HepG2 (cell line): Measurements from ENCODE around the gene ALG10B. TPM values are rescaled to one million over a fixed set of nuclear protein-coding genes. Genes with fewer than 3 reads are reported as not detected.

Experiments
- ATAC-seq: fragments of 200-7000 bp; cut with Tn5 transposase; 3 replicates; pipeline ENCODE4 v1.9.1; 2020; ENCODE audit warnings: mild to moderate bottlenecking, moderate library complexity
- BruUV-seq: library from RNA; stranded (reverse); fragments of 400-500 nt; replicated peaks from 2 replicates; lab custom pipeline; 2021; lab: Mats Ljungman, UMichigan
- CTCF ChIA-PET: fragments of 300-600 bp; formaldehyde crosslinking; extraction: SDS; loops from one replicate; lab custom pipeline; 2021; ENCODE audit warnings: low total read pairs, inconsistent platforms, low intra/inter-chr PET ratio; lab: Yijun Ruan, JAX
- POLR2A ChIA-PET: fragments of 350-600 bp; sonication (Branson Sonifier 250); formaldehyde crosslinking; loops from one replicate; lab custom pipeline; 2020; ENCODE audit warnings: antibody characterized with exemption, inconsistent platforms; lab: Yijun Ruan, JAX
- DNase-seq: peaks from one replicate; pipeline ENCODE4 v3.0.0-alpha.2; 2015; ENCODE audit warnings: low spot score
- FAIRE-seq: peaks from 3 replicates; lab custom pipeline; 2011; peaks lifted over from hg19 to GRCh38; lab: Jason Lieb, UNC
- H2AFZ ChIP-seq: one replicate; pipeline ENCODE4 v1.6.1; 2011; ENCODE audit warnings: low read length, inconsistent platforms
- H3K27ac ChIP-seq: fragments of 300-600 bp; 3 replicates; pipeline ENCODE4 v1.8.0; 2011; ENCODE audit warnings: mixed run types, mild to moderate bottlenecking, mixed read lengths, low read length, inconsistent platforms; ENCODE audit not compliant: insufficient read depth; ENCODE audit errors: extremely low read length
- H3K27me3 ChIP-seq, 2 experiments: fragments of 200-600 bp in 1 of 2; 2 replicates in 1 of 2; 3 replicates in 1 of 2; pipeline versions ENCODE4 v1.6.0 to v1.8.0; 2011; ENCODE audit warnings: low read length in 2 of 2, mild to moderate bottlenecking in 2 of 2, moderate library complexity in 2 of 2, inconsistent platforms in 1 of 2; ENCODE audit not compliant: insufficient read depth in 2 of 2, control insufficient read depth in 1 of 2
- H3K36me3 ChIP-seq, 2 experiments: fragments of 200-600 bp in 1 of 2; replicated peaks in 1 of 2; 2 replicates in 1 of 2; 3 replicates in 1 of 2; pipeline versions ENCODE4 v1.5.1 to v1.8.0; 2011; ENCODE audit warnings: low read length in 2 of 2, inconsistent platforms in 1 of 2; ENCODE audit not compliant: insufficient read depth in 2 of 2, control insufficient read depth in 1 of 2
- H3K4me1 ChIP-seq: 2 replicates; pipeline ENCODE4 v1.5.1; 2012; ENCODE audit warnings: low read length, inconsistent platforms; ENCODE audit not compliant: insufficient read depth
- H3K4me2 ChIP-seq: 2 replicates; pipeline ENCODE4 v1.6.0; 2011; ENCODE audit warnings: low read depth, low read length, inconsistent platforms
- H3K4me3 ChIP-seq, 3 experiments: fragments of 200-600 bp in 1 of 3; sonication (generic), shearing (Covaris generic) in 1 of 3; replicated peaks in 1 of 3; 2 replicates each; pipeline ENCODE4 v1.5.1; 2011 to 2016; ENCODE audit warnings: low read length in 3 of 3, inconsistent platforms in 2 of 3, low read depth in 2 of 3, mild to moderate bottlenecking in 2 of 3, control low read depth in 1 of 3, mixed read lengths in 1 of 3; ENCODE audit not compliant: insufficient read depth in 1 of 3
- H3K79me2 ChIP-seq: one replicate; pipeline ENCODE4 v1.6.1; 2011; ENCODE audit warnings: low read length, inconsistent platforms; ENCODE audit not compliant: insufficient read depth
- H3K9ac ChIP-seq: 2 replicates; pipeline ENCODE4 v1.6.0; 2011; ENCODE audit warnings: mild to moderate bottlenecking, low read depth, low read length, inconsistent platforms; ENCODE audit not compliant: insufficient read depth
- H3K9me3 ChIP-seq: 2 replicates; pipeline ENCODE4 v1.5.1; 2012; ENCODE audit warnings: mild to moderate bottlenecking, low read length
- H4K20me1 ChIP-seq: 2 replicates; pipeline ENCODE4 v1.6.0; 2011; ENCODE audit warnings: inconsistent platforms, mild to moderate bottlenecking, low read length, moderate library complexity; ENCODE audit not compliant: insufficient read depth
- GPN1 ChIP-seq: sonication (generic); formaldehyde crosslinking; IDR thresholded peaks from 2 replicates; pipeline ENCODE4 v1.5.1; 2020; ENCODE audit warnings: missing genetic modification reagents, borderline replicate concordance
- MLX ChIP-seq: IDR thresholded peaks from 2 replicates; pipeline ENCODE4 v1.6.1; 2016
- NRL ChIP-seq: sonication (generic); formaldehyde crosslinking; IDR thresholded peaks from 2 replicates; pipeline ENCODE4 v1.5.0; 2020; ENCODE audit warnings: missing genetic modification reagents, mild to moderate bottlenecking, moderate library complexity, borderline replicate concordance
- SP2 ChIP-seq: sonication (generic); formaldehyde crosslinking; IDR thresholded peaks from 2 replicates; pipeline ENCODE4 v1.5.1; 2020; ENCODE audit warnings: mild to moderate bottlenecking, missing genetic modification reagents
- TBL1XR1 ChIP-seq: fragments of 150-350 bp; IDR thresholded peaks from 2 replicates; pipeline ENCODE4 v1.6.1; 2014; ENCODE audit warnings: borderline replicate concordance, low read length; ENCODE audit not compliant: partially characterized antibody
- ZBTB49 ChIP-seq: sonication (generic); formaldehyde crosslinking; IDR thresholded peaks from 2 replicates; pipeline ENCODE4 v1.4.0; 2020; ENCODE audit warnings: missing genetic modification reagents, borderline replicate concordance
- ZFX ChIP-seq: sonication (generic); formaldehyde crosslinking; IDR thresholded peaks from 2 replicates; pipeline ENCODE4 v1.4.0; 2020; ENCODE audit warnings: mild to moderate bottlenecking, low read depth, missing genetic modification reagents, moderate library complexity
- ZMYM2 ChIP-seq: sonication (generic); formaldehyde crosslinking; IDR thresholded peaks from 2 replicates; pipeline ENCODE4 v1.8.0; 2022; ENCODE audit warnings: mild to moderate bottlenecking, missing genetic modification reagents
- ZNF142 ChIP-seq: sonication (generic); formaldehyde crosslinking; IDR thresholded peaks from 2 replicates; pipeline ENCODE4 v1.4.0; 2020; ENCODE audit warnings: missing genetic modification reagents
- ZNF460 ChIP-seq: sonication (generic); formaldehyde crosslinking; IDR thresholded peaks from 2 replicates; pipeline ENCODE4 v1.5.1; 2020; ENCODE audit warnings: missing genetic modification reagents, mild to moderate bottlenecking, borderline replicate concordance
- ZNF614 ChIP-seq: IDR thresholded peaks from 2 replicates; pipeline ENCODE4 v1.6.1; 2018; ENCODE audit warnings: missing biosample characterization, missing genetic modification reagents, inconsistent platforms, borderline replicate concordance
- in situ Hi-C: cut with HindIII; loops from 2 replicates; pipeline ENCODE4 v1.10.0; 2017; ENCODE audit warnings: low pct_unique_long_range_greater_than_20kb; ENCODE audit not compliant: extremely low pct_ligation_motif_present
- intact Hi-C: fragments of 100-400 bp; cut with micrococcal nuclease; formaldehyde crosslinking; loops from one replicate; pipeline ENCODE4 v1.10.0; 2022; ENCODE audit not compliant: unreplicated experiment
- polyA plus RNA-seq, 8 experiments: library from polyadenylated mRNA; depleted of rRNA in 3 of 8; stranded (reverse) in 7 of 8; unstranded in 1 of 8; fragments of >200 nt; fragmentation: Illumina TruSeq in 4 of 8; extraction: Trizol in 4 of 8; gene quantifications; 2 replicates each; pipeline versions ENCODE4 v1.2.1 to v1.2.3, GENCODE V29; 2011 to 2016; ENCODE audit warnings: low read depth in 4 of 8, missing spikeins in 1 of 8, mixed read lengths in 1 of 8; ENCODE audit not compliant: insufficient read depth in 1 of 8
- total RNA-seq, 5 experiments: library from RNA; depleted of rRNA; stranded (reverse); fragments of >200 nt; fragmentation: Illumina TruSeq; extraction: Trizol; gene quantifications; 2 replicates each; pipeline ENCODE4 v1.2.3, GENCODE V29; 2016; ENCODE audit warnings: low read depth in 1 of 5
- TF ChIP-seq, protein P1 (sequence below), 2 experiments: sonication (generic) in 1 of 2; formaldehyde crosslinking in 1 of 2; IDR thresholded peaks; 2 replicates each; pipeline versions ENCODE4 v1.5.1 to v1.6.1; 2011 to 2020; ENCODE audit warnings: borderline replicate concordance in 1 of 2, low read depth in 1 of 2, low read length in 1 of 2, mild to moderate bottlenecking in 1 of 2, missing genetic modification reagents in 1 of 2, moderate library complexity in 1 of 2
- TF ChIP-seq, protein P2 (sequence below): sonication (generic); formaldehyde crosslinking; IDR thresholded peaks from 2 replicates; pipeline ENCODE4 v1.4.0; 2020; ENCODE audit warnings: mild to moderate bottlenecking, missing genetic modification reagents

The ALG10B gene
- total and polyA plus RNA-seq, 2 of the 13 experiments (the other 11 are each of a cell fraction or from before 2014, with no cell fraction given): 3.3 to 9.3 TPM

- Histone ChIP-seq H3K27me3 (no peaks in the 10 kb centered on the region), H3K9ac (no peak overlapping the region), H3K4me2 (no peak overlapping the region), H2AFZ (no peak overlapping the region), H3K36me3 (no peaks in the 10 kb centered on the region), H3K4me1 (no peaks in the 10 kb centered on the region), H3K79me2 (no peaks in the 10 kb centered on the region), H3K4me3 (no peak overlapping the region), H4K20me1 (no peaks in the 10 kb centered on the region), H3K27ac (no peak overlapping the region), H3K9me3 (no peaks in the 10 kb centered on the region; the same call in none of the 2 replicates)
- ATAC-seq: no peak
- TF ChIP-seq TBL1XR1 (no peak), ZMYM2 (CRISPR knock-in tag) (no peak), ZNF460 (CRISPR knock-in tag) (no peak), GPN1 (CRISPR knock-in tag) (no peak), ZFX (CRISPR knock-in tag) (no peak), ZNF142 (CRISPR knock-in tag) (no peak), MLX (CRISPR knock-in tag) (no peak), ZNF614 (no peak), ZBTB49 (no peak), SP2 (no peak), NRL (CRISPR knock-in tag) (no peak)
- TF ChIP-seq, protein P1, sequence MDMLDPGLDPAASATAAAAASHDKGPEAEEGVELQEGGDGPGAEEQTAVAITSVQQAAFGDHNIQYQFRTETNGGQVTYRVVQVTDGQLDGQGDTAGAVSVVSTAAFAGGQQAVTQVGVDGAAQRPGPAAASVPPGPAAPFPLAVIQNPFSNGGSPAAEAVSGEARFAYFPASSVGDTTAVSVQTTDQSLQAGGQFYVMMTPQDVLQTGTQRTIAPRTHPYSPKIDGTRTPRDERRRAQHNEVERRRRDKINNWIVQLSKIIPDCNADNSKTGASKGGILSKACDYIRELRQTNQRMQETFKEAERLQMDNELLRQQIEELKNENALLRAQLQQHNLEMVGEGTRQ (IDR thresholded peaks at IDR 0.05; ENCODE audit: low read depth, low read length): no peak
- TF ChIP-seq, protein P1 (CRISPR knock-in tag; IDR thresholded peaks at IDR 0.05; ENCODE audit: borderline replicate concordance): no peak
- TF ChIP-seq, protein P2, sequence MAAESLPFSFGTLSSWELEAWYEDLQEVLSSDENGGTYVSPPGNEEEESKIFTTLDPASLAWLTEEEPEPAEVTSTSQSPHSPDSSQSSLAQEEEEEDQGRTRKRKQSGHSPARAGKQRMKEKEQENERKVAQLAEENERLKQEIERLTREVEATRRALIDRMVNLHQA: no peak
- intact Hi-C loops: no loop called here
- DNase-seq: no peak
- CTCF ChIA-PET: no interaction called here
- in situ Hi-C loops: no loop called here
- FAIRE-seq: no peak
- POLR2A ChIA-PET: no interaction called here
- no TSS peak for BruUV-seq
Measured at GRCh38 chr12:38374751-38375150, 58.2 kb downstream of the ALG10B start.
